NB4 (cell line): ENCODE measurements around the gene TBX6.

Source experiments
- CTCF ChIP-seq: IDR thresholded peaks from one replicate; pipeline ENCODE4 v1.5.1; 2012; ENCODE audit warnings: low read depth, low read length
- MAX ChIP-seq: IDR thresholded peaks from 2 replicates; pipeline ENCODE4 v1.6.1; 2011; ENCODE audit warnings: low read depth, low read length
- POLR2A ChIP-seq: IDR thresholded peaks from 2 replicates; pipeline ENCODE4 v1.6.1; 2011; ENCODE audit warnings: mild to moderate bottlenecking; ENCODE audit not compliant: insufficient read length; ENCODE audit errors: extremely low read depth

DNA sequence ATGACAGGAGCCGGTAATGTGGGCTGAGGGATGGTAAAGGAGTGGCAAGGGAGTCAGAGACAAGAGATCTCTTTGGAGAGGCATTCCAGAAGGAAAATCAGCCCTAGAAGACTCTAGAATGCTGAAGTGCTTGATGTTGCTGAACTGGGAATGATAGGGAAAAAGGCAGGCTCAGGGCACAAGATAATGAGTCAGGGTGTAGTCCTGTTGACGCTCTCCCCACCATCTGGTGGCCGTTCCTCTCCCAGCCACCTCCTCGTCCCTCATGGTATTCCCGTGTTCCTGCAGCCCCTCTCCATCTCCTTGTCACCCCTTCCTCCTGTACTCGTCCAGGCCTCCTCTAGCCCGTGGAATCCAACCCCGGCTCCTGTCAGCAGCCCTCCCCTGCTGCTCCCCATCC, 37.3 kb downstream of the TBX6 start:
- no peak for TF ChIP-seq POLR2A
- TF ChIP-seq CTCF = no peak
- TF ChIP-seq MAX = no peak
